ENCODE measurements around the gene CPNE9.
"Not testable (repeated sequence)": the region's sequence is repeated elsewhere in the genome, so short reads cannot be mapped to it uniquely, and the experiment has no call there.

CPNE9 gene

GRCh38 chr3:9749296-9749644 is 45.6 kb downstream of the CPNE9 start:
- no peak for DNase-seq

GRCh38 chr3:9749645-9750555 is 46.3 kb downstream of the CPNE9 start, which contains the start of gene OGG1:
Gene OGG1, plus strand, starts transcription at chr3:9749952. Its CDS starts 335 bp downstream, at chr3:9750287.
- DNase-seq: peak; percentile 87 to 93

GRCh38 chr3:9750556-9751411 is 47.2 kb downstream of the CPNE9 start:
- DNase-seq: no peak

GRCh38 chr3:9754678-9755077 is 51.0 kb downstream of the CPNE9 start:
- no peak for DNase-seq

GRCh38 chr3:9757427-9757826 is 53.8 kb downstream of the CPNE9 start:
- no peak for DNase-seq

GRCh38 chr3:9760779-9761505 is 57.3 kb downstream of the CPNE9 start:
- no peak for DNase-seq

GRCh38 chr3:9761919-9762318 is 58.3 kb downstream of the CPNE9 start:
- DNase-seq: no peak

GRCh38 chr3:9762871-9763270 is 59.2 kb downstream of the CPNE9 start:
- no peak for DNase-seq

- DNase-seq: no peak
Observed at GRCh38 chr3:9765865-9766264, 62.2 kb downstream of the CPNE9 start.

- no peak for DNase-seq
Observed at GRCh38 chr3:9767418-9767817, 63.8 kb downstream of the CPNE9 start.

GRCh38 chr3:9768141-9768775 is 64.6 kb downstream of the CPNE9 start:
- no peak for DNase-seq

- no peak for DNase-seq
Observed at GRCh38 chr3:9769012-9769411, 65.4 kb downstream of the CPNE9 start.

GRCh38 chr3:9769426-9770275 is 66.0 kb downstream of the CPNE9 start, which contains the start of gene CAMK1:
Gene CAMK1, minus strand, starts transcription at chr3:9769947. Its CDS starts 2,198 bp downstream, at chr3:9767749.
- DNase-seq: no peak

GRCh38 chr3:9770276-9770812 is 66.7 kb downstream of the CPNE9 start:
- no peak for DNase-seq

GRCh38 chr3:9771007-9771406 is 67.4 kb downstream of the CPNE9 start:
- DNase-seq: not testable (repeated sequence)

GRCh38 chr3:9776896-9777693 is 73.5 kb downstream of the CPNE9 start:
- DNase-seq: no peak

GRCh38 chr3:9777694-9778021 is 74.0 kb downstream of the CPNE9 start:
- DNase-seq: no peak

GRCh38 chr3:9778143-9779074 is 74.8 kb downstream of the CPNE9 start:
- no peak for DNase-seq

GRCh38 chr3:9779075-9779593 is 75.5 kb downstream of the CPNE9 start:
- DNase-seq: no peak
